Astrocyte (in vitro differentiated cells and primary cell): ENCODE results near the gene GLT8D2. TPM values are rescaled to one million over a fixed set of nuclear protein-coding genes. Genes with fewer than 3 reads are reported as not detected.
A peak's percentile ranks its signal among the peaks of the same experiment; 100 is the strongest.

Experiments used
- DNase-seq: peaks from one replicate; pipeline ENCODE4 v3.0.0-alpha.2; 2010; ENCODE audit warnings: low read depth
- FAIRE-seq: peaks from 2 replicates; lab custom pipeline; 2011; peaks lifted over from hg19 to GRCh38; lab: Jason Lieb, UNC
- H2AFZ ChIP-seq: 2 replicates; pipeline ENCODE4 v1.6.0; 2012; ENCODE audit warnings: low read depth, low read length, inconsistent platforms
- H3K27ac ChIP-seq: 2 replicates; pipeline ENCODE4 v1.5.1; 2011; ENCODE audit warnings: low read depth, low read length, inconsistent platforms
- H3K27me3 ChIP-seq: 2 replicates; pipeline ENCODE4 v1.6.0; 2011; ENCODE audit warnings: low read length, inconsistent platforms; ENCODE audit not compliant: insufficient read depth
- H3K36me3 ChIP-seq: 2 replicates; pipeline ENCODE4 v1.5.1; 2011; ENCODE audit warnings: low read length, inconsistent platforms; ENCODE audit not compliant: insufficient read depth
- H3K4me1 ChIP-seq: 2 replicates; pipeline ENCODE4 v1.5.1; 2011; ENCODE audit warnings: low read length, inconsistent platforms; ENCODE audit not compliant: insufficient read depth
- H3K4me2 ChIP-seq: 2 replicates; pipeline ENCODE4 v1.6.0; 2012; ENCODE audit warnings: low read length, inconsistent platforms
- H3K4me3 ChIP-seq: 2 replicates; pipeline ENCODE4 v1.5.1; 2011; ENCODE audit warnings: low read depth, mild to moderate bottlenecking, low read length, inconsistent platforms; ENCODE audit not compliant: insufficient read depth
- H3K79me2 ChIP-seq: 2 replicates; pipeline ENCODE4 v1.6.0; 2012; ENCODE audit warnings: mild to moderate bottlenecking, low read length, inconsistent platforms; ENCODE audit not compliant: insufficient read depth
- H3K9ac ChIP-seq: 2 replicates; pipeline ENCODE4 v1.6.0; 2012; ENCODE audit warnings: mild to moderate bottlenecking, low read length, inconsistent platforms
- H3K9me3 ChIP-seq: 2 replicates; pipeline ENCODE4 v1.5.1; 2012; ENCODE audit warnings: low read depth, mild to moderate bottlenecking, low read length, inconsistent platforms; ENCODE audit not compliant: insufficient read depth
- H4K20me1 ChIP-seq: 2 replicates; pipeline ENCODE4 v1.6.0; 2012; ENCODE audit warnings: low read length, inconsistent platforms; ENCODE audit not compliant: insufficient read depth
- H3K27ac Mint-ChIP-seq: one replicate; pipeline ENCODE4 v1.8.0; 2021; ENCODE audit warnings: mild to moderate bottlenecking, mixed read lengths; ENCODE audit not compliant: unreplicated experiment
- H3K27me3 Mint-ChIP-seq: one replicate; pipeline ENCODE4 v1.8.0; 2021; ENCODE audit warnings: low read depth, mixed read lengths; ENCODE audit not compliant: unreplicated experiment
- H3K36me3 Mint-ChIP-seq: one replicate; pipeline ENCODE4 v1.8.0; 2021; ENCODE audit warnings: low read depth, mixed read lengths; ENCODE audit not compliant: unreplicated experiment
- H3K4me1 Mint-ChIP-seq: one replicate; pipeline ENCODE4 v1.8.0; 2021; ENCODE audit warnings: low read depth, mixed read lengths; ENCODE audit not compliant: unreplicated experiment
- H3K4me3 Mint-ChIP-seq: one replicate; pipeline ENCODE4 v1.8.0; 2021; ENCODE audit warnings: mild to moderate bottlenecking, moderate library complexity, mixed read lengths; ENCODE audit not compliant: unreplicated experiment
- H3K9me3 Mint-ChIP-seq: one replicate; pipeline ENCODE4 v1.8.0; 2021; ENCODE audit warnings: mild to moderate bottlenecking, mixed read lengths; ENCODE audit not compliant: unreplicated experiment
- CTCF ChIP-seq: IDR thresholded peaks from 2 replicates; pipeline ENCODE4 v1.5.1; 2011; ENCODE audit warnings: low read depth, mild to moderate bottlenecking, inconsistent platforms, low read length, moderate library complexity; ENCODE audit not compliant: insufficient read depth
- EZH2 ChIP-seq: IDR thresholded peaks from 2 replicates; pipeline ENCODE4 v1.6.1; 2012; ENCODE audit warnings: mild to moderate bottlenecking, low read length, inconsistent platforms; ENCODE audit not compliant: insufficient read depth
- total RNA-seq: library from RNA; stranded (reverse); gene quantifications from 2 replicates; pipeline ENCODE4 v1.2.1, GENCODE V29; 2021

Gene GLT8D2
- total RNA-seq, 1 donor from 2014 or later = 11.1 TPM

DNA sequence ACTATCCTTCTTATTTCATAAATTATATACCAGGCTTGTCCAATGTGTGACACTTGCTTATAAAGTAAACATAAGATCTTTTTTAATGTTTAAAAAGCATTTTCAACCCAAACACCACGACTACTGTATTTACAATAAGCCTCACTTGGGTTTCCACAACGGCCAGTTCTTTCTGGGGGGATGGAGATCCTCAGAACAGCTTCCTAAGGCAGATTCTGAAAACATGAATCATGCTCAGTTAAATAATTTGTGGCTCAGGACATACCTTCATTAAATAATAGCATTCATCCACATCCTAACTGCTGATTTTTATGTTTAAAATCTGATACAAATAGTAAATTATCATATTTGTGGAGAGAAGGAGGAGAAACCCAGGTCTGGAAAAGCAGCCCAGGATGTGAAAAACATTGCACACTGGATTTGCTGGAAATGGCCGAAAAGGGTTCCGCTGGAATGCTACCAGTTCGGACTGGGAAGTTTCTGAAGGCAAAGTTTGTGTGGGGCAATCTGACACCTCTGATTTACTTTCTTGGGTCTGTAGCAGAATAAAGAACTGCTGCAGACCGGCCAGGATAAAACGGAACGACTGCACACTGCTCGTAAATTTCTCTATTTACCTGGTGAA is 597 bp downstream of the GLT8D2 start:
- H3K4me1 ChIP-seq = peaks cover 15% of the 10 kb centered on the region
- TF ChIP-seq CTCF (no peak), EZH2 (no peak)
- peak overlapping the region; percentile 75 for H3K4me3 ChIP-seq
- Mint-ChIP-seq H3K4me1 (peaks cover 16% of the 10 kb centered on the region), H3K27me3 (no peaks in the 10 kb centered on the region), H3K36me3 (peaks cover 2% of the 10 kb centered on the region), H3K27ac (peak overlapping the region; percentile 87), H3K9me3 (no peaks in the 10 kb centered on the region), H3K4me3 (peak overlapping the region; percentile 84)
- peak overlapping the region; percentile 92 for H3K4me2 ChIP-seq
- FAIRE-seq (peak; percentile 52), DNase-seq (peak; percentile 62)
- no peaks in the 10 kb centered on the region for H3K36me3 ChIP-seq
- no peaks in the 10 kb centered on the region for H3K9me3 ChIP-seq
- peak overlapping the region; percentile 85 for H2AFZ ChIP-seq
- H3K79me2 ChIP-seq = no peaks in the 10 kb centered on the region
- no peaks in the 10 kb centered on the region for H4K20me1 ChIP-seq
- peak overlapping the region; percentile 70 for H3K27ac ChIP-seq
- H3K9ac ChIP-seq = peak overlapping the region; percentile 82
- H3K27me3 ChIP-seq = no peaks in the 10 kb centered on the region

- peak overlapping the region; percentile 70 for H3K27ac ChIP-seq
- Mint-ChIP-seq H3K27me3 (no peaks in the 10 kb centered on the region), H3K4me1 (peaks cover 16% of the 10 kb centered on the region), H3K36me3 (peaks cover 2% of the 10 kb centered on the region), H3K9me3 (no peaks in the 10 kb centered on the region), H3K27ac (peak overlapping the region; percentile 87), H3K4me3 (peak overlapping the region; percentile 84)
- no peaks in the 10 kb centered on the region for H3K36me3 ChIP-seq
- H3K9ac ChIP-seq = peak overlapping the region; percentile 82
- peaks cover 15% of the 10 kb centered on the region for H3K4me1 ChIP-seq
- H3K79me2 ChIP-seq = no peaks in the 10 kb centered on the region
- peak overlapping the region; percentile 92 for H3K4me2 ChIP-seq
- peak overlapping the region; percentile 85 for H2AFZ ChIP-seq
- H3K4me3 ChIP-seq = peak overlapping the region; percentile 75
- no peaks in the 10 kb centered on the region for H4K20me1 ChIP-seq
- H3K27me3 ChIP-seq = no peaks in the 10 kb centered on the region
- TF ChIP-seq EZH2 (no peak), CTCF (no peak)
- no peaks in the 10 kb centered on the region for H3K9me3 ChIP-seq
- no peak for DNase-seq
- no peak for FAIRE-seq
These were observed 1.2 kb downstream of the GLT8D2 start for GRCh38 chr12:104048811-104049210.

DNA sequence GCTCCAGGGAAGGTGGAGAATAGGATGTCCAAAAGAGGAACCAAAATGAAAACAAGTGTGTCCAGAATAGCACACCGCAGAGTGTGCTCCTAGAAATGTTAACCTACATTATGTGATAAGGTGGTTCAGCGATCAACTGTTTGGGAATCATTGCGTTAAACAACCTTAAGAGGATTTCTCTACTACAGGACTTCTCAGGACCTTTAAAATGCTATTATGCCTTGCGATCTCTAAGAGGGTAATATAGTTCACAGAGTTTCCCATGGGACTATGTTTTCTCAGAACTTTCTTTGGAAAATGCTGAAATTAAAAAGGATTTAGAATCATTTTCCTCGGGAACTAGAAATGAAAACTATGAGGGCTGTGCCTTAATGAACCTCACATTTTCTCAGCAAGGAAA is 1.8 kb downstream of the GLT8D2 start:
- Histone ChIP-seq H3K79me2 (no peaks in the 10 kb centered on the region), H2AFZ (no peak overlapping the region), H3K4me3 (no peak overlapping the region), H3K9ac (no peak overlapping the region), H3K27me3 (no peaks in the 10 kb centered on the region), H3K36me3 (no peaks in the 10 kb centered on the region), H3K4me1 (peaks cover 15% of the 10 kb centered on the region), H3K9me3 (no peaks in the 10 kb centered on the region), H3K4me2 (peak overlapping the region; percentile 92), H4K20me1 (no peaks in the 10 kb centered on the region), H3K27ac (no peak overlapping the region)
- Mint-ChIP-seq H3K36me3 (peaks cover 2% of the 10 kb centered on the region), H3K4me1 (peaks cover 16% of the 10 kb centered on the region), H3K9me3 (no peaks in the 10 kb centered on the region), H3K27me3 (no peaks in the 10 kb centered on the region), H3K4me3 (no peak overlapping the region), H3K27ac (no peak overlapping the region)
- DNase-seq (no peak), FAIRE-seq (no peak)
- no peak for TF ChIP-seq EZH2
- TF ChIP-seq CTCF = no peak
